ENCODE measurements around the gene UMPS. TPM values are rescaled to one million over a fixed set of nuclear protein-coding genes. Genes with fewer than 3 reads are reported as not detected.

UMPS gene
- total and polyA plus RNA-seq, 9 of the 15 experiments (the other 6 are each of a cell fraction or from before 2014, with no cell fraction given), result 28.9 to 91.0 (median 45.9) TPM

DNA sequence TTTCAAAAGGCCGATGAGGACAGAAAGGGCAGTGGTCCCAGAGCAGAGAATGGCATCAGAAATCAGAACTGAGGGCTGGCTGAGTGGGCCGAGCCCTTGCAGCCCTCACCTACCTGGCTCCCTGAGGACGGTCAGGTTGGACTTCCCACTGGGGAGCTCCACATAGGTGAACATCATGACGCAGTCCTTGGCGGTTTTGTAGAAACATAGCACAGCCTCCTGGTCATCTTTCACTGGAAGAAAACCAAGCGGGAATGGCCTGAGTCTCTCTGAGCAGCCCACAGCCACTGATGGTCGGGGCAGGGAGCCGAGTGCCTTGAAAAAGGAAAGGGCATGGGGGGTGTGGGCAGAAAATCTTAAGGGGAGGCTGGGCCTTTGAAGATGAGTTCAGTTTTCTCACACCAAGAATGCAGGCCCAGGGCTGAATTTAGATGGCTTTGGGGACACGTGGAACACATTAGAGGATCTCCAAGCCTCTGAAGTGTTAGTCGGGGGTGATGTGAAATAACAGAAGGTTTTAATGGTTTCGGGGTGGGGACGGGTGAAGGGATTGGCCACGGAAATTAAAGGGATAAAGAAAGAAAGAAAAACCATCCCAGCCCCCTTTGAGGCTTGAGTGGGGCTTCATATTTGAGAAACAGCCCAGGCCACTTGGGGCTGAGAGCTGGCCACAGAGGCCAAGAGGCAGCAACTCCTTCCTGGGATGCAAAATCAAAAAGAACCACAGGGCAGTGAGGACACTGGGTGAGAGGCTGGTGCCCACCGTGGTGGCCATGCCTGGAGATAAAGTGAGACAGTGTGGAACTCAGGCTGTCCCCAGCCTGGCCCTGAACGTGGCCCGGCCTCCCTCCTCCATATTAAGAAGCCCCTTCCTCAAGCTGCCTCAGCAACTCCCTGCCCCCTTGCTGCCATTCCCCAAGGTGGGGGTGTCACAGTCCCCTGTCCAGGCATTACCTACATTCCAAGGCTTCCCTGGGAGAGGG lies 36.2 kb downstream of the UMPS start:
- in situ Hi-C loops (cut with MboI), result loop anchor here (10.0 kb wide), 1 partner anchor 818 kb away; no protein-coding TSS in a partner anchor
- no peak overlapping the region for H2AFZ ChIP-seq (ENCODE audit: low read depth, low read length)
- POLR2A ChIA-PET, result no interaction called here

More for the DNA sequence above, 36.2 kb downstream of the UMPS start:
- Histone ChIP-seq H3K4me3 (no peak overlapping the region), H3K27me3 (ENCODE audit: control insufficient read depth in 2 of 2, insufficient read depth in 2 of 2, low read length in 2 of 2) (no peaks in the 10 kb centered on the region; a peak in 1 of 5 replicates), H3K36me3 (ENCODE audit: control insufficient read depth, insufficient read depth, low read length) (no peaks in the 10 kb centered on the region; the same call in 2 of the 3 replicates), H3K9me1 (ENCODE audit: control insufficient read depth, insufficient read depth, low read length) (no peaks in the 10 kb centered on the region), H3K9ac (ENCODE audit: insufficient read depth in 1 of 2, low read depth in 2 of 2, low read length in 2 of 2) (no peak overlapping the region), H3K9me3 (replicated peaks; ENCODE audit: control insufficient read depth, insufficient read depth, low read depth, low read length) (no peaks in the 10 kb centered on the region), H3K27ac (ENCODE audit: extremely low read depth, low read depth, low read length) (no peak overlapping the region), H4K20me1 (replicated peaks; ENCODE audit: control insufficient read depth, insufficient read depth, low read length) (no peaks in the 10 kb centered on the region), H3K79me2 (ENCODE audit: control insufficient read depth, insufficient read depth, low read length) (no peaks in the 10 kb centered on the region), H3K4me1 (replicated peaks in 1 of 2; ENCODE audit: control insufficient read depth in 2 of 2, insufficient read depth in 2 of 2, low read length in 2 of 2) (no peaks in the 10 kb centered on the region; a peak in 1 of 5 replicates), H3K4me2 (ENCODE audit: insufficient read depth, low read length) (no peak overlapping the region)
- CTCF ChIA-PET (ENCODE audit: low intra/inter-chr PET ratio), result interaction anchor here (0.6 kb wide), 1 partner anchor 135 kb away, joined by 3 read pairs; no protein-coding TSS in a partner anchor
- DNase-seq (ENCODE audit: extremely low read depth in 1 of 4, low spot score in 3 of 4) (no peak), ATAC-seq (no peak), FAIRE-seq (no peak)
- intact Hi-C loops (cut with micrococcal nuclease), result loop anchor here (10.0 kb wide), 2 partner anchors 218 to 398 kb away; no protein-coding TSS in a partner anchor
- TF ChIP-seq CTBP1 (IDR thresholded peaks at IDR 0.05; ENCODE audit: borderline replicate concordance) (no peak), NBN (IDR thresholded peaks at IDR 0.05; ENCODE audit: low read depth) (no peak), NFYB (IDR thresholded peaks at IDR 0.05; ENCODE audit: extremely low read depth, insufficient read length) (no peak), TGIF2 (CRISPR knock-in tag; IDR thresholded peaks at IDR 0.05) (no peak), MTA3 (IDR thresholded peaks at IDR 0.05; ENCODE audit: borderline replicate concordance) (no peak), ZFP36 (IDR thresholded peaks at IDR 0.05; ENCODE audit: low read depth, low read length, partially characterized antibody) (no peak), ZNF76 (CRISPR knock-in tag; IDR thresholded peaks at IDR 0.05; ENCODE audit: borderline replicate concordance) (no peak), FOS (IDR thresholded peaks at IDR 0.05; ENCODE audit: extremely low read depth, insufficient read length) (no peak), POLR3G (IDR thresholded peaks at IDR 0.05; ENCODE audit: extremely low read depth, insufficient read length, insufficient replicate concordance) (no peak), DNMT1 (IDR thresholded peaks at IDR 0.05) (no peak), NCOA1 (IDR thresholded peaks at IDR 0.05; ENCODE audit: low read depth) (no peak), IFI16 (CRISPR knock-in tag; IDR thresholded peaks at IDR 0.05) (no peak), ETV6 (IDR thresholded peaks at IDR 0.05; ENCODE audit: borderline replicate concordance in 1 of 2, low read depth in 2 of 2, low read length in 1 of 2) (no peak), ETV6 (CRISPR knock-in tag; IDR thresholded peaks at IDR 0.05; ENCODE audit: borderline replicate concordance) (no peak), RBM17 (IDR thresholded peaks at IDR 0.05; ENCODE audit: borderline replicate concordance, low read depth, low read length) (no peak), CAMTA2 (CRISPR knock-in tag; conservative IDR thresholded peaks at IDR 0.05) (no peak)
- TF ChIP-seq, protein P1, sequence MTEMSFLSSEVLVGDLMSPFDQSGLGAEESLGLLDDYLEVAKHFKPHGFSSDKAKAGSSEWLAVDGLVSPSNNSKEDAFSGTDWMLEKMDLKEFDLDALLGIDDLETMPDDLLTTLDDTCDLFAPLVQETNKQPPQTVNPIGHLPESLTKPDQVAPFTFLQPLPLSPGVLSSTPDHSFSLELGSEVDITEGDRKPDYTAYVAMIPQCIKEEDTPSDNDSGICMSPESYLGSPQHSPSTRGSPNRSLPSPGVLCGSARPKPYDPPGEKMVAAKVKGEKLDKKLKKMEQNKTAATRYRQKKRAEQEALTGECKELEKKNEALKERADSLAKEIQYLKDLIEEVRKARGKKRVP (CRISPR knock-in tag; IDR thresholded peaks at IDR 0.05), result no peak
- TF ChIP-seq, protein P2, sequence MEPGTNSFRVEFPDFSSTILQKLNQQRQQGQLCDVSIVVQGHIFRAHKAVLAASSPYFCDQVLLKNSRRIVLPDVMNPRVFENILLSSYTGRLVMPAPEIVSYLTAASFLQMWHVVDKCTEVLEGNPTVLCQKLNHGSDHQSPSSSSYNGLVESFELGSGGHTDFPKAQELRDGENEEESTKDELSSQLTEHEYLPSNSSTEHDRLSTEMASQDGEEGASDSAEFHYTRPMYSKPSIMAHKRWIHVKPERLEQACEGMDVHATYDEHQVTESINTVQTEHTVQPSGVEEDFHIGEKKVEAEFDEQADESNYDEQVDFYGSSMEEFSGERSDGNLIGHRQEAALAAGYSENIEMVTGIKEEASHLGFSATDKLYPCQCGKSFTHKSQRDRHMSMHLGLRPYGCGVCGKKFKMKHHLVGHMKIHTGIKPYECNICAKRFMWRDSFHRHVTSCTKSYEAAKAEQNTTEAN (CRISPR knock-in tag; IDR thresholded peaks at IDR 0.05), result no peak
- BruUV-seq (replicated peaks), result no TSS peak
- 47% methylated on average over 14 of the region's 16 CpGs for WGBS (ENCODE audit: insufficient coverage, low coverage, missing lambda C conversion rate)
